ENCODE measurements around the gene MBNL1.

DNA sequence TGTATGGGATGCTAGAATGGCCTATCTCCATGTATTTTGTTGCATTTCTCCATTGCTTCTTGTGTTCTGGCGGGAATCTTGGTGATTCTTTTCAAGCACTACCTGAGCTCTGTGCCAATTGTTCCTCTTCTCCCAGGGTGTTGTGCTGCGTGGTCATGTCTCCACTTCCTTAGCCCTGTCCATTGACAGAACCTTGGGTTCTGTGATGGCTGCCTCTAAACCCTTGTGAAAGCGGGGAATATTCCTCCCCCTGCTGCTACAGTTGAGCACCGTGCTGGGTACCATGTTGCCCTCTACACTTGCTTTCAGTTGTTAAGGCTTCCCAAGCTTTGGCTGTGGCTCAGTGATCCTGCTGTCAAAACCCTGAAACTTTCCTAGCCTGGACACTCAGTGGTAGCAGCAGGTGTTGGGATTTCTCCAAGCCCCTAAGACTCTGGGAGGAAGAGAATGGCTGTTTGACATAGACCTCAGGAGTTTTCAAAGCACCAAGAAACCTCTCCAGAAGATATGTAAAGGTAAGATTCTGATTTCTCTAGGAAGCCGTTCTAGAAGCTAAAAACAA is 69.5 kb downstream of the MBNL1 start:
- TF ChIP-seq, protein P1, sequence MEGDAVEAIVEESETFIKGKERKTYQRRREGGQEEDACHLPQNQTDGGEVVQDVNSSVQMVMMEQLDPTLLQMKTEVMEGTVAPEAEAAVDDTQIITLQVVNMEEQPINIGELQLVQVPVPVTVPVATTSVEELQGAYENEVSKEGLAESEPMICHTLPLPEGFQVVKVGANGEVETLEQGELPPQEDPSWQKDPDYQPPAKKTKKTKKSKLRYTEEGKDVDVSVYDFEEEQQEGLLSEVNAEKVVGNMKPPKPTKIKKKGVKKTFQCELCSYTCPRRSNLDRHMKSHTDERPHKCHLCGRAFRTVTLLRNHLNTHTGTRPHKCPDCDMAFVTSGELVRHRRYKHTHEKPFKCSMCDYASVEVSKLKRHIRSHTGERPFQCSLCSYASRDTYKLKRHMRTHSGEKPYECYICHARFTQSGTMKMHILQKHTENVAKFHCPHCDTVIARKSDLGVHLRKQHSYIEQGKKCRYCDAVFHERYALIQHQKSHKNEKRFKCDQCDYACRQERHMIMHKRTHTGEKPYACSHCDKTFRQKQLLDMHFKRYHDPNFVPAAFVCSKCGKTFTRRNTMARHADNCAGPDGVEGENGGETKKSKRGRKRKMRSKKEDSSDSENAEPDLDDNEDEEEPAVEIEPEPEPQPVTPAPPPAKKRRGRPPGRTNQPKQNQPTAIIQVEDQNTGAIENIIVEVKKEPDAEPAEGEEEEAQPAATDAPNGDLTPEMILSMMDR (conservative IDR thresholded peaks at IDR 0.05; ENCODE audit: low read depth, low read length), result no peak
- no peak for TF ChIP-seq EZH2 (IDR thresholded peaks at IDR 0.05; ENCODE audit: borderline replicate concordance, low read depth, low read length, poor library complexity, severe bottlenecking)
